GM23338 (cell line): ENCODE measurements around the gene FAM83F. TPM values are rescaled to one million over a fixed set of nuclear protein-coding genes. Genes with fewer than 3 reads are reported as not detected.
A peak's percentile ranks its signal among the peaks of the same experiment; 100 is the strongest.

ENCODE experiments used
- ATAC-seq: fragments of 200-7000 bp; cut with Tn5 transposase; 3 replicates; pipeline ENCODE4 v1.9.1; 2020
- DNase-seq: peaks from one replicate; pipeline ENCODE4 v3.0.0-alpha.2; 2015; ENCODE audit warnings: low spot score
- H2AFZ ChIP-seq: fragments of 200-600 bp; sonication (generic); 2 replicates; pipeline ENCODE4 v1.8.0; 2016; ENCODE audit warnings: antibody characterized with exemption, mild to moderate bottlenecking, moderate library complexity
- H3F3A ChIP-seq: fragments of 200-600 bp; sonication (generic); replicated peaks from 2 replicates; pipeline ENCODE4 v1.8.0; 2017; ENCODE audit warnings: antibody characterized with exemption, mixed run types, low read depth
- H3K27ac ChIP-seq: fragments of 200-600 bp; sonication (generic); 2 replicates; pipeline ENCODE4 v1.6.1; 2016; ENCODE audit warnings: low read depth
- H3K27me3 ChIP-seq: fragments of 200-600 bp; sonication (generic); 2 replicates; pipeline ENCODE4 v1.8.0; 2016; ENCODE audit warnings: mild to moderate bottlenecking, mixed run types, moderate library complexity; ENCODE audit not compliant: insufficient read depth
- H3K36me3 ChIP-seq: fragments of 200-600 bp; sonication (generic); 2 replicates; pipeline ENCODE4 v1.8.0; 2016; ENCODE audit warnings: mild to moderate bottlenecking; ENCODE audit not compliant: insufficient read depth
- H3K4me1 ChIP-seq: fragments of 200-600 bp; sonication (generic); 2 replicates; pipeline ENCODE4 v1.8.0; 2016; ENCODE audit warnings: mild to moderate bottlenecking, moderate library complexity; ENCODE audit not compliant: insufficient read depth
- H3K4me2 ChIP-seq: fragments of 200-600 bp; sonication (generic); 2 replicates; pipeline ENCODE4 v1.7.1; 2017; ENCODE audit warnings: mixed run types
- H3K4me3 ChIP-seq: fragments of 200-600 bp; sonication (generic); 2 replicates; pipeline ENCODE4 v1.6.1; 2016; ENCODE audit warnings: mixed run types
- H3K79me2 ChIP-seq: fragments of 200-600 bp; sonication (generic); replicated peaks from 2 replicates; pipeline ENCODE4 v1.8.0; 2017; ENCODE audit warnings: mild to moderate bottlenecking; ENCODE audit not compliant: insufficient read depth
- H3K9me2 ChIP-seq: fragments of 200-600 bp; sonication (generic); 2 replicates; pipeline ENCODE4 v1.8.0; 2017; ENCODE audit not compliant: insufficient read depth
- H4K20me1 ChIP-seq: fragments of 200-600 bp; sonication (generic); replicated peaks from 2 replicates; pipeline ENCODE4 v1.8.0; 2017; ENCODE audit warnings: mild to moderate bottlenecking; ENCODE audit not compliant: insufficient read depth
- H3K27ac Mint-ChIP-seq: 2 replicates; pipeline ENCODE4 v1.8.0; 2020; ENCODE audit warnings: inconsistent platforms, mild to moderate bottlenecking, moderate library complexity, mixed read lengths
- H3K27me3 Mint-ChIP-seq: 3 replicates; pipeline ENCODE4 v1.8.0; 2022; ENCODE audit warnings: low read depth, mild to moderate bottlenecking, moderate library complexity, mixed read lengths, inconsistent platforms; ENCODE audit not compliant: insufficient read depth, poor library complexity
- H3K36me3 Mint-ChIP-seq: 3 replicates; pipeline ENCODE4 v1.8.0; 2021; ENCODE audit warnings: low read depth, mild to moderate bottlenecking, inconsistent platforms, moderate library complexity, mixed read lengths
- H3K4me1 Mint-ChIP-seq: 3 replicates; pipeline ENCODE4 v1.8.0; 2020; ENCODE audit warnings: mild to moderate bottlenecking, inconsistent platforms, mixed read lengths
- H3K4me3 Mint-ChIP-seq: 3 replicates; pipeline ENCODE4 v1.8.0; 2021; ENCODE audit warnings: moderate library complexity, mild to moderate bottlenecking, inconsistent platforms, mixed read lengths
- H3K9me3 Mint-ChIP-seq: 3 replicates; pipeline ENCODE4 v1.8.0; 2020; ENCODE audit warnings: moderate library complexity, mild to moderate bottlenecking, inconsistent platforms, mixed read lengths
- EZH2phosphoT487 ChIP-seq: fragments of 200-600 bp; sonication (generic); IDR thresholded peaks from one replicate; pipeline ENCODE4 v1.8.1; 2018; ENCODE audit warnings: antibody characterized with exemption; ENCODE audit not compliant: unreplicated experiment
- JUNB ChIP-seq: IDR thresholded peaks from one replicate; pipeline ENCODE4 v1.6.1; 2016; ENCODE audit warnings: antibody characterized with exemption; ENCODE audit not compliant: unreplicated experiment
- NANOG ChIP-seq: IDR thresholded peaks from 2 replicates; pipeline ENCODE4 v1.6.1; 2016; ENCODE audit warnings: antibody characterized with exemption, borderline replicate concordance
- POLR2AphosphoS5 ChIP-seq: IDR thresholded peaks from 2 replicates; pipeline ENCODE4 v1.6.1; 2016; ENCODE audit warnings: antibody characterized with exemption, low read depth
- ZNF331 ChIP-seq: fragments of 250-450 bp; sonication (Bioruptor Pico); IDR thresholded peaks from 2 replicates; pipeline ENCODE4 v1.5.0; 2020; ENCODE audit warnings: low read depth, mild to moderate bottlenecking, moderate library complexity
- polyA plus RNA-seq: library from polyadenylated mRNA; unstranded; fragments of >200 nt; fragmentation: Nextera tagmentation; extraction: Ambion mirVana; gene quantifications from 2 replicates; pipeline ENCODE4 v1.2.1, GENCODE V29; 2016
- total RNA-seq: library from RNA; depleted of rRNA; stranded (reverse); fragments of >200 nt; shearing (Covaris generic); gene quantifications from 2 replicates; pipeline ENCODE4 v1.2.3, GENCODE V29; 2014
- TF ChIP-seq, protein P1 (sequence below): fragments of 250-450 bp; sonication (Bioruptor Pico); IDR thresholded peaks from 2 replicates; pipeline ENCODE4 v1.5.0; 2020; ENCODE audit warnings: mild to moderate bottlenecking, moderate library complexity
- TF ChIP-seq, protein P2 (sequence below): IDR thresholded peaks from one replicate; pipeline ENCODE4 v1.6.1; 2018; ENCODE audit warnings: antibody characterized with exemption; ENCODE audit not compliant: unreplicated experiment

FAM83F gene
- total and polyA plus RNA-seq, 2 experiments from 2014 or later = 3.7 to 15.9 TPM

DNA sequence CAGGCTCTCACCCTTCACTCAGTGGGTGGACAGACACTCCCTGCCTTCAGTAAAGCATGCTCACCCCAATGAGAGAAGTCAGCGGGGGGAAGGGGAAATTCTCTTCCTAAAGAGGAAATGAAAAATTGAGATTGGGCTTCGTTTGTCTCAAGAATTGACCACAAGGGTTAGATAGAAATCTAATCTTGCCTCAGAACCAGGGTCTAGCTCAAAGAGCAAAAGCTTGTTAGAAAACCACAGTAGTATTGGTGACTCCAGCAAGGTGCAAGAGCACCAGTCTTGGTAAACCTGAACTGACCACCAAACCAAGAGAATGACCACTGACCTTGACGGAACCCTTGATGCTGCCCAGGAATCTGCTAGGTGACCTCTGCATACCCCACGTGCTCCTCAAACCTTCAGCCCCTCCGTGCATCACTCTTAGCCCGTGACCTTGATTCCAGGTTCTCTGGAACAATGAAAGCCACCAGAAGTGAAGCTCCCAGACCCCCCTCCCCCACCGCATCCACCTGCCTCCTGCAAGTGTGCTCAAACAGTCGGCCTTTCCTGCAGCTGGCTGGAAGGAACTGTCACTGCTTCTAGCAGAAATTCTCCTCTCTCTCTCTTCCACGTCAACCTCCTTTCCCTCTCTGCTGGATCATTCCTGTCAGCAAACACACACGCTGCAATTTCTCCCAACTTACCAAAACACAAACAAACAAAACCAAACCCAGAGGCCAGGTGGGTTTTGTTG lies 37.7 kb upstream of the FAM83F start:
- Histone ChIP-seq H3K27ac (no peak overlapping the region), H2AFZ (peak overlapping the region; percentile 72; the same call in 1 of the 2 replicates), H4K20me1 (no peaks in the 10 kb centered on the region), H3F3A (no peaks in the 10 kb centered on the region), H3K36me3 (no peaks in the 10 kb centered on the region), H3K4me2 (no peak overlapping the region), H3K9me2 (no peaks in the 10 kb centered on the region), H3K79me2 (no peaks in the 10 kb centered on the region), H3K4me1 (peaks cover 4% of the 10 kb centered on the region; the same call in 1 of the 2 replicates), H3K4me3 (no peak overlapping the region), H3K27me3 (no peaks in the 10 kb centered on the region)
- no peaks in the 10 kb centered on the region for H3K36me3 Mint-ChIP-seq
- H3K4me1 Mint-ChIP-seq = peaks cover 44% of the 10 kb centered on the region
- no peak overlapping the region for H3K27ac Mint-ChIP-seq
- H3K27me3 Mint-ChIP-seq = peaks cover 17% of the 10 kb centered on the region
- ATAC-seq (no peak), DNase-seq (no peak)
- TF ChIP-seq, protein P1, sequence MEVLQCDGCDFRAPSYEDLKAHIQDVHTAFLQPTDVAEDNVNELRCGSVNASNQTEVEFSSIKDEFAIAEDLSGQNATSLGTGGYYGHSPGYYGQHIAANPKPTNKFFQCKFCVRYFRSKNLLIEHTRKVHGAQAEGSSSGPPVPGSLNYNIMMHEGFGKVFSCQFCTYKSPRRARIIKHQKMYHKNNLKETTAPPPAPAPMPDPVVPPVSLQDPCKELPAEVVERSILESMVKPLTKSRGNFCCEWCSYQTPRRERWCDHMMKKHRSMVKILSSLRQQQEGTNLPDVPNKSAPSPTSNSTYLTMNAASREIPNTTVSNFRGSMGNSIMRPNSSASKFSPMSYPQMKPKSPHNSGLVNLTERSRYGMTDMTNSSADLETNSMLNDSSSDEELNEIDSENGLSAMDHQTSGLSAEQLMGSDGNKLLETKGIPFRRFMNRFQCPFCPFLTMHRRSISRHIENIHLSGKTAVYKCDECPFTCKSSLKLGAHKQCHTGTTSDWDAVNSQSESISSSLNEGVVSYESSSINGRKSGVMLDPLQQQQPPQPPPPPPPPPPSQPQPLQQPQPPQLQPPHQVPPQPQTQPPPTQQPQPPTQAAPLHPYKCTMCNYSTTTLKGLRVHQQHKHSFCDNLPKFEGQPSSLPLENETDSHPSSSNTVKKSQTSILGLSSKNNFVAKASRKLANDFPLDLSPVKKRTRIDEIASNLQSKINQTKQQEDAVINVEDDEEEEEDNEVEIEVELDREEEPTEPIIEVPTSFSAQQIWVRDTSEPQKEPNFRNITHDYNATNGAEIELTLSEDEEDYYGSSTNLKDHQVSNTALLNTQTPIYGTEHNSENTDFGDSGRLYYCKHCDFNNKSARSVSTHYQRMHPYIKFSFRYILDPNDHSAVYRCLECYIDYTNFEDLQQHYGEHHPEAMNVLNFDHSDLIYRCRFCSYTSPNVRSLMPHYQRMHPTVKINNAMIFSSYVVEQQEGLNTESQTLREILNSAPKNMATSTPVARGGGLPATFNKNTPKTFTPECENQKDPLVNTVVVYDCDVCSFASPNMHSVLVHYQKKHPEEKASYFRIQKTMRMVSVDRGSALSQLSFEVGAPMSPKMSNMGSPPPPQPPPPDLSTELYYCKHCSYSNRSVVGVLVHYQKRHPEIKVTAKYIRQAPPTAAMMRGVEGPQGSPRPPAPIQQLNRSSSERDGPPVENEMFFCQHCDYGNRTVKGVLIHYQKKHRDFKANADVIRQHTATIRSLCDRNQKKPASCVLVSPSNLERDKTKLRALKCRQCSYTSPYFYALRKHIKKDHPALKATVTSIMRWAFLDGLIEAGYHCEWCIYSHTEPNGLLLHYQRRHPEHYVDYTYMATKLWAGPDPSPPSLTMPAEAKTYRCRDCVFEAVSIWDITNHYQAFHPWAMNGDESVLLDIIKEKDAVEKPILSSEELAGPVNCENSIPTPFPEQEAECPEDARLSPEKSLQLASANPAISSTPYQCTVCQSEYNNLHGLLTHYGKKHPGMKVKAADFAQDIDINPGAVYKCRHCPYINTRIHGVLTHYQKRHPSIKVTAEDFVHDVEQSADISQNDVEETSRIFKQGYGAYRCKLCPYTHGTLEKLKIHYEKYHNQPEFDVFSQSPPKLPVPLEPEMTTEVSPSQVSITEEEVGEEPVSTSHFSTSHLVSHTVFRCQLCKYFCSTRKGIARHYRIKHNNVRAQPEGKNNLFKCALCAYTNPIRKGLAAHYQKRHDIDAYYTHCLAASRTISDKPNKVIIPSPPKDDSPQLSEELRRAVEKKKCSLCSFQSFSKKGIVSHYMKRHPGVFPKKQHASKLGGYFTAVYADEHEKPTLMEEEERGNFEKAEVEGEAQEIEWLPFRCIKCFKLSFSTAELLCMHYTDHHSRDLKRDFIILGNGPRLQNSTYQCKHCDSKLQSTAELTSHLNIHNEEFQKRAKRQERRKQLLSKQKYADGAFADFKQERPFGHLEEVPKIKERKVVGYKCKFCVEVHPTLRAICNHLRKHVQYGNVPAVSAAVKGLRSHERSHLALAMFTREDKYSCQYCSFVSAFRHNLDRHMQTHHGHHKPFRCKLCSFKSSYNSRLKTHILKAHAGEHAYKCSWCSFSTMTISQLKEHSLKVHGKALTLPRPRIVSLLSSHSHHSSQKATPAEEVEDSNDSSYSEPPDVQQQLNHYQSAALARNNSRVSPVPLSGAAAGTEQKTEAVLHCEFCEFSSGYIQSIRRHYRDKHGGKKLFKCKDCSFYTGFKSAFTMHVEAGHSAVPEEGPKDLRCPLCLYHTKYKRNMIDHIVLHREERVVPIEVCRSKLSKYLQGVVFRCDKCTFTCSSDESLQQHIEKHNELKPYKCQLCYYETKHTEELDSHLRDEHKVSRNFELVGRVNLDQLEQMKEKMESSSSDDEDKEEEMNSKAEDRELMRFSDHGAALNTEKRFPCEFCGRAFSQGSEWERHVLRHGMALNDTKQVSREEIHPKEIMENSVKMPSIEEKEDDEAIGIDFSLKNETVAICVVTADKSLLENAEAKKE (CRISPR knock-in tag) = no peak
- TF ChIP-seq POLR2AphosphoS5 (no peak), ZNF331 (CRISPR knock-in tag) (no peak), NANOG (no peak), JUNB (no peak), EZH2phosphoT487 (no peak)
- TF ChIP-seq, protein P2, sequence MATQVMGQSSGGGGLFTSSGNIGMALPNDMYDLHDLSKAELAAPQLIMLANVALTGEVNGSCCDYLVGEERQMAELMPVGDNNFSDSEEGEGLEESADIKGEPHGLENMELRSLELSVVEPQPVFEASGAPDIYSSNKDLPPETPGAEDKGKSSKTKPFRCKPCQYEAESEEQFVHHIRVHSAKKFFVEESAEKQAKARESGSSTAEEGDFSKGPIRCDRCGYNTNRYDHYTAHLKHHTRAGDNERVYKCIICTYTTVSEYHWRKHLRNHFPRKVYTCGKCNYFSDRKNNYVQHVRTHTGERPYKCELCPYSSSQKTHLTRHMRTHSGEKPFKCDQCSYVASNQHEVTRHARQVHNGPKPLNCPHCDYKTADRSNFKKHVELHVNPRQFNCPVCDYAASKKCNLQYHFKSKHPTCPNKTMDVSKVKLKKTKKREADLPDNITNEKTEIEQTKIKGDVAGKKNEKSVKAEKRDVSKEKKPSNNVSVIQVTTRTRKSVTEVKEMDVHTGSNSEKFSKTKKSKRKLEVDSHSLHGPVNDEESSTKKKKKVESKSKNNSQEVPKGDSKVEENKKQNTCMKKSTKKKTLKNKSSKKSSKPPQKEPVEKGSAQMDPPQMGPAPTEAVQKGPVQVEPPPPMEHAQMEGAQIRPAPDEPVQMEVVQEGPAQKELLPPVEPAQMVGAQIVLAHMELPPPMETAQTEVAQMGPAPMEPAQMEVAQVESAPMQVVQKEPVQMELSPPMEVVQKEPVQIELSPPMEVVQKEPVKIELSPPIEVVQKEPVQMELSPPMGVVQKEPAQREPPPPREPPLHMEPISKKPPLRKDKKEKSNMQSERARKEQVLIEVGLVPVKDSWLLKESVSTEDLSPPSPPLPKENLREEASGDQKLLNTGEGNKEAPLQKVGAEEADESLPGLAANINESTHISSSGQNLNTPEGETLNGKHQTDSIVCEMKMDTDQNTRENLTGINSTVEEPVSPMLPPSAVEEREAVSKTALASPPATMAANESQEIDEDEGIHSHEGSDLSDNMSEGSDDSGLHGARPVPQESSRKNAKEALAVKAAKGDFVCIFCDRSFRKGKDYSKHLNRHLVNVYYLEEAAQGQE = no peak
- peaks cover 3% of the 10 kb centered on the region; the same call in 1 of the 3 replicates for H3K9me3 Mint-ChIP-seq
- no peak overlapping the region for H3K4me3 Mint-ChIP-seq
